Parathyroid adenoma (tissue), 2 donors: ENCODE data around the gene ABCD1.
"Not testable (repeated sequence)": the region's sequence is repeated elsewhere in the genome, so short reads cannot be mapped to it uniquely, and the experiment has no call there.

Experiments used
- H2AFZ ChIP-seq: fragments of 300-600 bp; sonication (generic); one replicate; pipeline ENCODE4 v1.7.0; 2017; ENCODE audit warnings: antibody characterized with exemption, mild to moderate bottlenecking
- H3K27ac ChIP-seq: fragments of 300-600 bp; sonication (generic); one replicate; pipeline ENCODE4 v1.7.0; 2017
- H3K27me3 ChIP-seq: fragments of 300-600 bp; sonication (generic); one replicate; pipeline ENCODE4 v1.7.0; 2017; ENCODE audit warnings: low read length; ENCODE audit not compliant: control insufficient read depth, insufficient read depth
- H3K36me3 ChIP-seq: fragments of 300-600 bp; sonication (generic); one replicate; pipeline ENCODE4 v1.7.0; 2017; ENCODE audit warnings: low read length; ENCODE audit not compliant: control insufficient read depth, insufficient read depth
- H3K4me1 ChIP-seq: fragments of 300-600 bp; sonication (generic); one replicate; pipeline ENCODE4 v1.7.0; 2017; ENCODE audit warnings: control low read depth
- H3K4me2 ChIP-seq: fragments of 300-600 bp; sonication (generic); one replicate; pipeline ENCODE4 v1.7.0; 2017; ENCODE audit warnings: low read length
- H3K4me3 ChIP-seq: fragments of 300-600 bp; sonication (generic); one replicate; pipeline ENCODE4 v1.7.0; 2017; ENCODE audit warnings: low read depth, low read length
- H3K79me2 ChIP-seq: fragments of 300-600 bp; sonication (generic); one replicate; pipeline ENCODE4 v1.7.0; 2017; ENCODE audit warnings: control low read depth
- H3K9ac ChIP-seq: fragments of 300-600 bp; sonication (generic); one replicate; pipeline ENCODE4 v1.7.0; 2017; ENCODE audit warnings: mild to moderate bottlenecking
- H3K9me3 ChIP-seq: fragments of 300-600 bp; sonication (generic); one replicate; pipeline ENCODE4 v1.7.0; 2017; ENCODE audit warnings: low read length; ENCODE audit not compliant: control insufficient read depth
- CTCF ChIP-seq: fragments of 300-600 bp; sonication (generic); IDR thresholded peaks from one replicate; pipeline ENCODE4 v1.7.0; 2017; ENCODE audit warnings: antibody characterized with exemption, mild to moderate bottlenecking
- donor health status: primary hyperparathyroidism.

The ABCD1 gene

GRCh38 chrX:153741446-153741845 lies 16.8 kb downstream of the ABCD1 start:
- Histone ChIP-seq H3K4me3 (no peak overlapping the region), H3K4me1 (no peaks in the 10 kb centered on the region), H3K9me3 (no peaks in the 10 kb centered on the region), H3K9ac (no peak overlapping the region), H2AFZ (no peak overlapping the region), H3K4me2 (no peak overlapping the region), H3K36me3 (no peaks in the 10 kb centered on the region), H3K79me2 (no peaks in the 10 kb centered on the region), H3K27me3 (no peaks in the 10 kb centered on the region), H3K27ac (no peak overlapping the region)
- no peak for TF ChIP-seq CTCF

GRCh38 chrX:153742111-153742510 lies 17.5 kb downstream of the ABCD1 start:
- H3K27me3 ChIP-seq, H3K79me2 ChIP-seq, H3K9me3 ChIP-seq, H3K36me3 ChIP-seq, H3K4me1 ChIP-seq, H2AFZ ChIP-seq, H3K27ac ChIP-seq, H3K9ac ChIP-seq, H3K4me3 ChIP-seq, H3K4me2 ChIP-seq: not testable (repeated sequence)

- H3K4me1 ChIP-seq, H3K9ac ChIP-seq, H3K27ac ChIP-seq, H3K36me3 ChIP-seq, H3K27me3 ChIP-seq, H3K79me2 ChIP-seq, H3K9me3 ChIP-seq, H3K4me3 ChIP-seq, H3K4me2 ChIP-seq: not testable (repeated sequence)
- peak overlapping the region; percentile 58 for H2AFZ ChIP-seq
Observed at GRCh38 chrX:153742796-153743467, 18.3 kb downstream of the ABCD1 start.

- H3K27ac ChIP-seq, H3K9ac ChIP-seq, H3K4me1 ChIP-seq, H3K27me3 ChIP-seq, H3K36me3 ChIP-seq, H3K9me3 ChIP-seq, H3K4me3 ChIP-seq, H3K79me2 ChIP-seq, H3K4me2 ChIP-seq: not testable (repeated sequence)
- H2AFZ ChIP-seq = peak overlapping the region; percentile 58
Observed at GRCh38 chrX:153743468-153744209, 19.0 kb downstream of the ABCD1 start.

GRCh38 chrX:153744210-153745066 lies 19.8 kb downstream of the ABCD1 start:
- Histone ChIP-seq H3K4me2 (no peak overlapping the region), H3K27ac (no peak overlapping the region), H3K9me3 (no peaks in the 10 kb centered on the region), H3K4me3 (no peak overlapping the region), H3K4me1 (no peaks in the 10 kb centered on the region), H3K9ac (no peak overlapping the region), H3K27me3 (no peaks in the 10 kb centered on the region), H2AFZ (no peak overlapping the region), H3K36me3 (no peaks in the 10 kb centered on the region), H3K79me2 (no peaks in the 10 kb centered on the region)
- no peak for TF ChIP-seq CTCF

- H3K27ac ChIP-seq = not testable (repeated sequence)
Observed at GRCh38 chrX:153745067-153745433, 20.4 kb downstream of the ABCD1 start.

More at GRCh38 chrX:153745067-153745433, 20.4 kb downstream of the ABCD1 start:
- H3K9me3 ChIP-seq, H3K36me3 ChIP-seq, H3K4me1 ChIP-seq, H3K79me2 ChIP-seq, H3K9ac ChIP-seq, H2AFZ ChIP-seq, H3K4me3 ChIP-seq, H3K4me2 ChIP-seq, H3K27me3 ChIP-seq: not testable (repeated sequence)
